Measurements from ENCODE around the gene TRIM6. TPM values are rescaled to one million over a fixed set of nuclear protein-coding genes. Genes with fewer than 3 reads are reported as not detected.
"Not testable (repeated sequence)": the region's sequence is repeated elsewhere in the genome, so short reads cannot be mapped to it uniquely, and the experiment has no call there.

TRIM6 gene
- total RNA-seq, 2 experiments from 2014 or later: 0.37 to 1.5 TPM

- CTCF ChIA-PET: interaction anchor here (0.9 to 1.4 kb wide), 5 partner anchors 14 to 189 kb away, joined by 3 to 5 read pairs (median 3); no protein-coding TSS in a partner anchor
- ATAC-seq (no peak), DNase-seq (no peak)
- Mint-ChIP-seq H3K27ac (no peak overlapping the region), H3K27me3 (no peaks in the 10 kb centered on the region), H3K36me3 (peaks cover 21% of the 10 kb centered on the region), H3K9me3 (ENCODE audit: low read depth) (no peaks in the 10 kb centered on the region), H3K4me3 (no peak overlapping the region), H3K4me1 (peaks cover 15% of the 10 kb centered on the region)
Measured at GRCh38 chr11:5620651-5621521, 24.4 kb downstream of the TRIM6 start.

DNA sequence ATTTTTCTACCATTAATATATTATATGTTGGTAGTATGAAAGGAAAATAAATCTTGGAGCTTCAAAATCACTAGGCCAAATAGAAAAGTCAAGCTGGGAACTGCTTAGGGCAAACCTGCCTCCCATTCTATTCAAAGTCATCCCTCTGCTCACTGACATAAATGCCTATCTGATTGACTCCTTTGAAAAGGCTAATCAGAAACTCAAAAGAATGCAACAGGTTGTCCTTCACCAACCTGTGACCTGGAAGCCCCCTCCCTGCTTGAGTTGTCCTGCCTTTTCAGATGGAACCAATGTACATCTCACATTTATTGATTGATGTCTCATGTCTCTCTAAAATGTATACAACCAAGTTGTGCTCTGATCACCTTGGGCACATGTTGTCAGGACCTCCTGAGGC is 25.1 kb downstream of the TRIM6 start:
- ATAC-seq (no peak), DNase-seq (no peak)
- Mint-ChIP-seq H3K27me3 (no peaks in the 10 kb centered on the region), H3K27ac (peak overlapping the region; percentile 40), H3K4me1 (peaks cover 22% of the 10 kb centered on the region), H3K36me3 (peaks cover 23% of the 10 kb centered on the region), H3K4me3 (no peak overlapping the region), H3K9me3 (ENCODE audit: low read depth) (no peaks in the 10 kb centered on the region)
- CTCF ChIA-PET: interaction anchor here (1.1 to 1.2 kb wide), 2 partner anchors 13 to 21 kb away, joined by 3 to 5 read pairs; no protein-coding TSS in a partner anchor

DNA sequence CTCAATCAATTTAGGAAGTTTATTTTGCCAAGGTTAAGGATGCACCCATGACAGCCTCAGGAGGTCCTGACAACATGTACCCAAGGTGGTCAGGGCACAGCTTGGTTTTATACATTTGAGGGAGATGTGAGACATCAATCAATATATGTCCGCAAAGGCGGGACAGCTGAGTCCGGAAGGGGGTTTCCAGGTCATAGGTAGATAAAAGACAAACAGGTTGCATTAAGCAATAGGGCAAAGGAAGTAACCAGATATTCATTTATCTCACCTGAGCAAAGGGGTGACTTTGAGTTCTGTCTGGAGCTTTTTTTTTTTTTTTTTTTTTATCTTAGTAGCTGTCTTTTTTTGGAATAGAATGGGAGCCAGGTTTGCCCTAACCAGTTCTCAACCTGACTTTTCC is 26.4 kb downstream of the TRIM6 start:
- CTCF ChIA-PET: interaction anchor here (0.7 kb wide), 1 partner anchor 24 kb away, joined by 3 read pairs; no protein-coding TSS in a partner anchor

GRCh38 chr11:5624489-5625279 is 28.2 kb downstream of the TRIM6 start, which contains the start of gene TRIM34:
Gene TRIM34 (plus strand): TSS chr11:5625001. CDS start chr11:5632332, 7,331 bp downstream.
- Mint-ChIP-seq H3K9me3 (ENCODE audit: low read depth) (no peaks in the 10 kb centered on the region), H3K27me3 (no peaks in the 10 kb centered on the region), H3K4me3 (peak within 1 kb of the TSS; percentile 90), H3K27ac (peak within 1 kb of the TSS; percentile 91), H3K36me3 (peaks cover 35% of the 10 kb centered on the region), H3K4me1 (peaks cover 45% of the 10 kb centered on the region)
- CTCF ChIA-PET: interaction anchor here (0.6 to 1.3 kb wide), 5 partner anchors 24 to 738 kb away, joined by 4 to 6 read pairs (median 4); partner anchors contain the start of gene TRIM5
- peak; percentile 98 for ATAC-seq
- peak; percentile 84 for DNase-seq

More for the DNA sequence above, 26.4 kb downstream of the TRIM6 start:
- H3K36me3 Mint-ChIP-seq: peaks cover 25% of the 10 kb centered on the region
- H3K4me1 Mint-ChIP-seq: peaks cover 34% of the 10 kb centered on the region
- no peaks in the 10 kb centered on the region for H3K9me3 Mint-ChIP-seq (ENCODE audit: low read depth)
- peak overlapping the region; percentile 30 for H3K4me3 Mint-ChIP-seq
- ATAC-seq (no peak), DNase-seq (no peak)
- H3K27ac Mint-ChIP-seq: peak overlapping the region; percentile 44
- H3K27me3 Mint-ChIP-seq: no peaks in the 10 kb centered on the region

DNA sequence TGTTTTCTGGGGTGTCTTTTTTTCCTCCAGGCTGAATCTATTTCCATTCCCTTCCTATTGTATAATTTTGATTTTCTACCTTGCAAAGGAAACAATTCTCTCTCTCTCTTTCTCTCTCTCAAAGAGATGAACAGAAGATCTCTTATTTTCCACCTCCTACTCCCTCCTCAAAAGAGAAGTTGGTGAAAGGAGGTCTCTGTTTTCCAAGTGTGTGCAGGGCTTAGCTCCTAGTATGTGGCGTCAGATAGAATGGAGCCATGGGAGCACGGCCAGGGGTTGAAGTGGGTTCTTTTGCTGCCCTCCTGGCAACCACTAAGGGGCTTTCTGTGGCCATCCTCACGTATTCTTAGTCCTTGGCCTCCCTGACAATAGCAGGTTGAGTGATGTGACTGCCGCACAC is 28.8 kb downstream of the TRIM6 start:
- H3K36me3 Mint-ChIP-seq: peaks cover 38% of the 10 kb centered on the region
- ATAC-seq: no peak
- no peak for DNase-seq
- H3K4me3 Mint-ChIP-seq: peak overlapping the region; percentile 90
- peak overlapping the region; percentile 91 for H3K27ac Mint-ChIP-seq
- H3K9me3 Mint-ChIP-seq (ENCODE audit: low read depth): no peaks in the 10 kb centered on the region
- peaks cover 45% of the 10 kb centered on the region for H3K4me1 Mint-ChIP-seq
- CTCF ChIA-PET: interaction anchor here (0.6 to 1.3 kb wide), 5 partner anchors 25 to 738 kb away, joined by 4 to 6 read pairs (median 4); partner anchors contain the start of gene TRIM5
- no peaks in the 10 kb centered on the region for H3K27me3 Mint-ChIP-seq

- CTCF ChIA-PET: interaction anchor here (0.7 kb wide), 1 partner anchor 9 kb away, joined by 3 read pairs; no protein-coding TSS in a partner anchor
- Mint-ChIP-seq H3K9me3 (ENCODE audit: low read depth) (no peaks in the 10 kb centered on the region), H3K27me3 (no peaks in the 10 kb centered on the region)
Measured at GRCh38 chr11:5626196-5626595, 29.8 kb downstream of the TRIM6 start.

GRCh38 chr11:5631417-5631816 is 35.0 kb downstream of the TRIM6 start:
- DNase-seq (no peak), ATAC-seq (no peak)
- Mint-ChIP-seq H3K27ac (no peak overlapping the region), H3K4me3 (no peak overlapping the region), H3K9me3 (ENCODE audit: low read depth) (no peaks in the 10 kb centered on the region), H3K27me3 (no peaks in the 10 kb centered on the region), H3K36me3 (peaks cover 50% of the 10 kb centered on the region), H3K4me1 (peaks cover 31% of the 10 kb centered on the region)
- CTCF ChIA-PET: interaction anchor here (1.1 kb wide), 1 partner anchor 12 kb away, joined by 3 read pairs; no protein-coding TSS in a partner anchor

More at GRCh38 chr11:5626196-5626595, 29.8 kb downstream of the TRIM6 start:
- Mint-ChIP-seq H3K27ac (peak overlapping the region; percentile 91), H3K4me3 (peak overlapping the region; percentile 90), H3K4me1 (peaks cover 42% of the 10 kb centered on the region), H3K36me3 (peaks cover 38% of the 10 kb centered on the region)
- DNase-seq (no peak), ATAC-seq (no peak)

DNA sequence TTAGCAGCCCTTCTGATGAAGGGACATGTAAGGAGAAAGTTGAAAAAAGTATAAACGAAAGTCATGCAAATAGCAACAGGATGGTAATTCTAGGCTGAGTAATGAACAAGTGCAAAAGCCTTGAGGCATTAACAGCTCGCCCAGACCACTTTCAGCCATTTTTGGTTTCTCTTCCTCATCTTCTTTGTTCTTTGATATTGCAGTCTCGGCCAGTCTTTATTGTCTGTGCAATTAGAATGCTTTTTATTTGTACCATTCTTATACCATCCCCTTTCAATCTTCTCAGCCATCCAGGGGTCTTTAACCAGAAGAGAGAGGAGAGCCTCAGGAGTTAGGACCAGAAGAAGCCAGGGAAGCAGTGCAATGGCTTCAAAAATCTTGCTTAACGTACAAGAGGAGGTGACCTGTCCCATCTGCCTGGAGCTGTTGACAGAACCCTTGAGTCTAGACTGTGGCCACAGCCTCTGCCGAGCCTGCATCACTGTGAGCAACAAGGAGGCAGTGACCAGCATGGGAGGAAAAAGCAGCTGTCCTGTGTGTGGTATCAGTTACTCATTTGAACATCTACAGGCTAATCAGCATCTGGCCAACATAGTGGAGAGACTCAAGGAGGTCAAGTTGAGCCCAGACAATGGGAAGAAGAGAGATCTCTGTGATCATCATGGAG is 35.7 kb downstream of the TRIM6 start:
- CTCF ChIA-PET: interaction anchor here (1.1 kb wide), 1 partner anchor 13 kb away, joined by 3 read pairs; no protein-coding TSS in a partner anchor
- Mint-ChIP-seq H3K36me3 (peaks cover 50% of the 10 kb centered on the region), H3K27ac (no peak overlapping the region), H3K4me1 (peaks cover 24% of the 10 kb centered on the region), H3K9me3 (ENCODE audit: low read depth) (no peaks in the 10 kb centered on the region), H3K4me3 (no peak overlapping the region), H3K27me3 (no peaks in the 10 kb centered on the region)
- DNase-seq: no peak
- no peak for ATAC-seq

GRCh38 chr11:5639953-5640352 is 43.5 kb downstream of the TRIM6 start:
- DNase-seq (no peak), ATAC-seq (no peak)
- peaks cover 56% of the 10 kb centered on the region for H3K36me3 Mint-ChIP-seq
- no peak overlapping the region for H3K27ac Mint-ChIP-seq
- H3K4me1 Mint-ChIP-seq: peaks cover 11% of the 10 kb centered on the region
- H3K9me3 Mint-ChIP-seq (ENCODE audit: low read depth): peaks cover 3% of the 10 kb centered on the region
- no peak overlapping the region for H3K4me3 Mint-ChIP-seq
- H3K27me3 Mint-ChIP-seq: no peaks in the 10 kb centered on the region
- CTCF ChIA-PET: no interaction called here

DNA sequence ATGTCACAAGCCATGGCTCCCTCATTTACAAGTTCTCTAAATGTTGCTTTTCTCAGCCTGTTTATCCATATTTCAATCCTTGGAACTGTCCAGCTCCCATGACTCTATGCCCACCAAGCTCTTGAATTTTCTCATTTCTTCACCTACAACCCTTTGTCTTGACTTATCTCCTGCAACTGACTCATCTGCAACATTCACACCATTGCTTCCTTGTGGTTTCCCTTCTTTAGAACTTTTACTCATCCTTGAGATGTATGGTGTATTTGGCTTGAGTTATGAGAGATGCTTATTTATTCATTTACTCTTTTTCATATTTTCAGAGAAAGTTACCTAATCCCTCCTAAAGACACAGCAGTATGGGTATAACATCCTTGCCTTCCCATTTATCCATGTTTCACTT is 47.1 kb downstream of the TRIM6 start:
- Mint-ChIP-seq H3K36me3 (peaks cover 37% of the 10 kb centered on the region), H3K9me3 (ENCODE audit: low read depth) (peaks cover 3% of the 10 kb centered on the region), H3K4me3 (no peak overlapping the region), H3K4me1 (peaks cover 11% of the 10 kb centered on the region), H3K27ac (no peak overlapping the region), H3K27me3 (no peaks in the 10 kb centered on the region)
- CTCF ChIA-PET: no interaction called here
- DNase-seq (no peak), ATAC-seq (peak; percentile 33)

- Mint-ChIP-seq H3K27me3 (no peaks in the 10 kb centered on the region), H3K27ac (no peak overlapping the region), H3K36me3 (peaks cover 28% of the 10 kb centered on the region), H3K4me3 (no peak overlapping the region), H3K9me3 (ENCODE audit: low read depth) (peaks cover 1% of the 10 kb centered on the region), H3K4me1 (peaks cover 11% of the 10 kb centered on the region)
- CTCF ChIA-PET: no interaction called here
- ATAC-seq: no peak
- DNase-seq: no peak
Measured at GRCh38 chr11:5646139-5646538, 49.7 kb downstream of the TRIM6 start.

GRCh38 chr11:5655474-5655873 is 59.0 kb downstream of the TRIM6 start:
- Mint-ChIP-seq H3K27ac (no peak overlapping the region), H3K27me3 (no peaks in the 10 kb centered on the region), H3K4me1 (peaks cover 4% of the 10 kb centered on the region), H3K9me3 (ENCODE audit: low read depth) (peaks cover 2% of the 10 kb centered on the region), H3K4me3 (no peak overlapping the region), H3K36me3 (peaks cover 13% of the 10 kb centered on the region)
- no peak for DNase-seq
- ATAC-seq: no peak
- CTCF ChIA-PET: no interaction called here

GRCh38 chr11:5656956-5657355 is 60.5 kb downstream of the TRIM6 start:
- DNase-seq; ATAC-seq; CTCF ChIA-PET; H3K27ac Mint-ChIP-seq; H3K4me3 Mint-ChIP-seq; H3K9me3 Mint-ChIP-seq (ENCODE audit: low read depth); H3K4me1 Mint-ChIP-seq; H3K27me3 Mint-ChIP-seq: not testable (repeated sequence)
- H3K36me3 Mint-ChIP-seq: peaks cover 13% of the 10 kb centered on the region

All from activated CD8-positive, alpha-beta memory T cell treated with anti-CD3 and anti-CD28 coated beads, Interleukin-2, amount 10 ng/mL, durations not matched to agents 7 days and 5 days (primary cell).